ENCODE results near the gene IL6R. TPM values are rescaled to one million over a fixed set of nuclear protein-coding genes. Genes with fewer than 3 reads are reported as not detected.

The IL6R gene
- polyA plus RNA-seq, 3 donors from 2014 or later, result 0.50 to 4.2 (median 2.6) TPM

DNA sequence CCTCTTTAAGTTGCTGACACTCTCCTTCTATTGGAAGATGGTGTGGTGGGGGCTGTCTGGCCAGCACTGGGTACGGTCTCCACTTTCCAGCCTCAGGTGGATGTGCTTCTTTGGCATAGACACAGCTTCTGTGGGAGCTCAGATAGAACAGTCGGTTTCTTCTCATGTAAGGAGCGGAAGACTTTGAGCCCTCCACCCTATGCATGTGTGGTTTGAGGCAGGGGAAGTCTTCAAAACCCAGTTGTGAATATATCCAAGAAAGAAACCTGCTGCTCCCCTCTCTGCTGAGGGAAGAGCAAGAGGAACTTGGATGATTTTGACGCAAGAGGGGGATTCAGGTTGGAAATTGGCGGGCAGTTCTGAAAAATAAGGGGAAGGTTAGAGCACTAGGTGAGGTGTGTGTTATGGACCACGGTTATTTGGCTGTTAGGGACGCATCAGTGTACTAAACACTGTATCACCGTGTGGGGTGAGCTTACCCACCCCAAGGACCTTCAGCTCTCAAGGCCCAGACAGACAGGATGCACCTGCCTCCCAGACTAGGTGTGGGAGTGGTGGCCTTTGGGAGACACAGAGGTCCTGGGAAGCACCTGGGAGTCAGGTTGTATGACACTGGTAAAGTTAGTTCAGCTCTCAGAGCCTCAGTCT is 36.2 kb downstream of the IL6R start:
- peaks cover 14 to 17% of the 10 kb centered on the region in 2 donors for H3K4me1 Mint-ChIP-seq

DNA sequence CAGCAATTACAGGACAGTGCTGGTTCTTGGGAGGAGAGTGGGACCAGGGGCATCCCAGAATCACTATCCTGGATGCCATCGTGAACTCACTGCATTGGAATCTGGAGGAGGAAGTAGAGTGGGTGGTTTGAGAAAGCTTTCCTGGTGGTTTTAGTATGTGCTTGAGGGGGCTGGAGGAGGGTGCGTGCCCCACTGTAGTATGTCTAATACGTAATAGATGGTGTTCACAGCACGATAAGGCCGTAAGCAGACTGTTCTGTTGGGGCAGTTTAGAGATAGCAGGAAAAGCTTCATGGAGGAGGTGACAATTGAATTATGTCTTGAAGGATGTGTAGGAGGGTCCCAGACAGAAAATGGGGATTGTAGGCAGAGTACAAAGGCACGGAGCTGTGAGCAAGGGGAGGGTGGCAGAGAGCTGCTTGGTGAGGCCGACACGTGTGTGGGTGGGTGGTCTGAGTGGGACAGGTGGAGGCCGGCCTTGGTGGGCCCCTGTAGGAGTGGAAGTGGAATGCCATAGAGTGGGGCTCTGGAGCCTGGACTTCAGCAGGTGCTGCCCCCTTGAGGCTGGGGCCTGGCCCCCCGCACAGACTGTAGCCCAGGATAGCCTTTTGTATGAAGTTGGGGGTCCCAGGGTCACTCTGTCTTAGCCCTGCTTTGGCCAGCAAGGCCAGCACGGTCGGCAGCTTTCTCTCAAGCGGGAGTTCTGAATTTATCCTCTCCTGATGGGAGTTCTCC is 37.0 kb downstream of the IL6R start:
- no peaks in the 10 kb centered on the region for H3K9me3 Mint-ChIP-seq
- H3K4me1 Mint-ChIP-seq, result peaks cover 14 to 18% of the 10 kb centered on the region in 2 donors
- no peak for DNase-seq
- no peak overlapping the region for H3K4me3 Mint-ChIP-seq
- H3K36me3 Mint-ChIP-seq, result peaks cover 0 to 5% (median 0%) of the 10 kb centered on the region in 3 donors
- H3K27ac Mint-ChIP-seq, result peak overlapping the region in 1 of 6 donors; percentile 54
- H3K27me3 Mint-ChIP-seq (ENCODE audit: low read depth in 3 of 3), result peaks cover 6 to 16% (median 8%) of the 10 kb centered on the region in 3 donors

More for the DNA sequence above, 36.2 kb downstream of the IL6R start:
- H3K27me3 Mint-ChIP-seq (ENCODE audit: low read depth in 3 of 3), result peaks cover 6 to 16% (median 8%) of the 10 kb centered on the region in 3 donors
- peak overlapping the region in 1 of 5 donors; percentile 23 for H3K4me3 Mint-ChIP-seq
- H3K27ac Mint-ChIP-seq, result no peak overlapping the region
- DNase-seq, result no peak
- H3K36me3 Mint-ChIP-seq, result peaks cover 0 to 5% (median 0%) of the 10 kb centered on the region in 3 donors
- no peaks in the 10 kb centered on the region for H3K9me3 Mint-ChIP-seq

DNA sequence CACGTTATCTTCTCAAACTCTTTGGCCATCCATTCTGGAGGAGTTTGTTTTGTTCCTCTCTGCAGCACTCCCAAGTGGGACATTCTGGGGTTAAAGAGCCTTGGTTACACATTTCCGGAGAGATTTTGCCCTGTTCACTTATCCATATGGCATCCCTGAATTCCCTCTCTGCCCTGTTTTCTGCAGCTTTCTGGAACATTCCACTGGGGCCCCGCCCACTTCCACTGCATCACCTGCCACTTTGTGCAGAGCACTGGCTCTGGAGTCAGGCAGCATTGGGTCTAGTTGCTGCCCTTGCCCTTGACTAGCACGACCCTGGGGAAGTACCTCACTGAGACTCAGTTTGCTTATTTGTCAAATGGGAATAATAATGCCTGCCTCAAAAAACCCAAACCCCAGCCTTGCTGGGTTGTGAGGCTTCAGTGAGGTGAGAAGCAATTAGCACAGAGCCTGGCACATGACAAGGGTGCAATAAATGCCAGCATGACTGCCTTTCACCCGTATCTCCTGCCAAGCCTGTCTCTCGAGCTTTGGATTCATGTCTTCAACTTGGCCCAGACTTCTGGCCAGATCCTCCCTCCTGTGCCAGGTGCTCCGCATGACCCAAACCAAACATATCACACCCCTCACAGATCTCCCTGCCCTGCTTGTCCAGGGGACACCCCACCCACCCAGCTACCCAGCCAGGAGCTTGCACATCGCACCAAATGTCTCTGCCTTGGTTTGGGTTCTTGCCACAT is 38.3 kb downstream of the IL6R start:
- peaks cover 0 to 5% (median 0%) of the 10 kb centered on the region in 3 donors for H3K36me3 Mint-ChIP-seq

DNA sequence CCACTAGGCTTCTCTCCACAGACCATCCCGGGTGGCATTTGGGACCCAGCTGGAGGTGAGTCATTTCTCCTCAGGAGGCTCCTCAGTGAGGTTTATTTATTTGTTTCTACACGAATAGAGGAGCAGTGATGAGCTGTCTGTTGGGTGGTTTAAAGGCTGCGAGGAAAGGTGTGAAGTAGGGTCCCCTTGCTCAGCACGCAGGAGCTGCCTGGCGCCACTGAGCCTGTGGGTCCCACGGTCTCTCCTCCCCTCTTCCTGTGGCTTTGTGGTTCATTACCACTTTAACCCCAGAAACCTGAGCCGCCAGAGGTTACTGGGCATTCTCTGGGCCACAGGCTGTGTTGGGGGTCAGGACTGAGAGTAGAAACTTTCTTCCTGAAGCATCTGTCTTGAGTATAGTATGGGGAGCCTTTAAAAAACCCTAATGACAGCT is 39.9 kb downstream of the IL6R start:
- Mint-ChIP-seq H3K27me3 (ENCODE audit: low read depth in 3 of 3) (peaks cover 6 to 14% (median 8%) of the 10 kb centered on the region in 3 donors), H3K4me3 (peak overlapping the region in 4 of 5 donors; percentile 30 to 41 (median 40)), H3K36me3 (peaks cover 0 to 5% (median 0%) of the 10 kb centered on the region in 3 donors), H3K9me3 (no peaks in the 10 kb centered on the region), H3K27ac (peak overlapping the region in 1 of 6 donors; percentile 49), H3K4me1 (peaks cover 14 to 18% of the 10 kb centered on the region in 2 donors)
- peak; percentile 21 to 49 (median 30) for DNase-seq

More for the DNA sequence above, 38.3 kb downstream of the IL6R start:
- Mint-ChIP-seq H3K27me3 (ENCODE audit: low read depth in 3 of 3) (peaks cover 6 to 14% (median 8%) of the 10 kb centered on the region in 3 donors), H3K4me1 (peaks cover 14 to 18% of the 10 kb centered on the region in 2 donors), H3K27ac (no peak overlapping the region), H3K4me3 (peak overlapping the region in 1 of 5 donors; percentile 53), H3K9me3 (no peaks in the 10 kb centered on the region)
- no peak for DNase-seq

DNA sequence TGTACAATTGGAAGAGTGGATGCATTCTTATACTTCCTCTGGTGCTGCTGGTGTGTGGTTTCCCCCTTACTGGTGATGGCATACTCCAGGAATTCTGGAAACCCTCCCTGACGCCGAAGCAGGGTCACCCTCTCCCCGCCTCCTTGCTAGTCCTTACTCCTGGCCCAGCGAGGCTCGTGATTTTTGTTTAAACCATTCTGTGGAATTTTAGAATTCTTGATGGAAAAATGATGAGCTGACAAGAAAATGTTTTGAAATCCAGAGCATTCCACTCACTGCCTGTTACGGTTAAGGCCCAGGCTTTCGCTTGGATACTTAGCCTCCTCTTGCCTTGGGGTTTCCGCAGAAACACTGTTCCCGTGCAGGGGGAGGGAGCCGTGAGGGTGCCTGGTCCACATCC is 41.1 kb downstream of the IL6R start:
- Mint-ChIP-seq H3K9me3 (no peaks in the 10 kb centered on the region), H3K27me3 (ENCODE audit: low read depth in 3 of 3) (peaks cover 6 to 15% (median 14%) of the 10 kb centered on the region in 3 donors), H3K4me3 (no peak overlapping the region), H3K4me1 (peaks cover 14 to 18% of the 10 kb centered on the region in 2 donors), H3K36me3 (peaks cover 0 to 5% (median 0%) of the 10 kb centered on the region in 3 donors), H3K27ac (no peak overlapping the region)
- DNase-seq, result no peak

DNA sequence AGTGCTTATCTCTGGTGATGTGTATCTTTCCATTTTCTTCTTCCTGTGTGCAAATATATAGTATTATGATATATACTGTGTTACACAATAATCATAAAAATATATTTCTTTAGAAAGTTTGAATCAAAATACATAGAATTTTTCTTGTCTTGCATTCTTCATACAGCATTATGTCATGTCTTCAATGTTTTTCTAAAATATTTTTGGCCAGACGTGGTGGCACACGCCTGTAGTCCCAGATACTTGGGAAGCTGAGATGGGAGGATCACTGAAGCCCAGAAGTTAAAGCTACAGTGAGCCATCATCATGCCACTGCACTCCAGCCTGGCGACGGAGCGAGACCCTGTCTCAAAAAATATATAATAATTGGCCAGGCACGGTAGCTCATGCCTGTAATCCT is 41.6 kb downstream of the IL6R start:
- H3K4me1 Mint-ChIP-seq, result peaks cover 14 to 18% of the 10 kb centered on the region in 2 donors
- H3K27me3 Mint-ChIP-seq (ENCODE audit: low read depth in 3 of 3), result peaks cover 9 to 15% (median 13%) of the 10 kb centered on the region in 3 donors
- H3K27ac Mint-ChIP-seq, result no peak overlapping the region
- DNase-seq, result no peak
- no peak overlapping the region for H3K4me3 Mint-ChIP-seq
- H3K36me3 Mint-ChIP-seq, result peaks cover 0 to 4% (median 0%) of the 10 kb centered on the region in 3 donors
- H3K9me3 Mint-ChIP-seq, result no peaks in the 10 kb centered on the region

DNA sequence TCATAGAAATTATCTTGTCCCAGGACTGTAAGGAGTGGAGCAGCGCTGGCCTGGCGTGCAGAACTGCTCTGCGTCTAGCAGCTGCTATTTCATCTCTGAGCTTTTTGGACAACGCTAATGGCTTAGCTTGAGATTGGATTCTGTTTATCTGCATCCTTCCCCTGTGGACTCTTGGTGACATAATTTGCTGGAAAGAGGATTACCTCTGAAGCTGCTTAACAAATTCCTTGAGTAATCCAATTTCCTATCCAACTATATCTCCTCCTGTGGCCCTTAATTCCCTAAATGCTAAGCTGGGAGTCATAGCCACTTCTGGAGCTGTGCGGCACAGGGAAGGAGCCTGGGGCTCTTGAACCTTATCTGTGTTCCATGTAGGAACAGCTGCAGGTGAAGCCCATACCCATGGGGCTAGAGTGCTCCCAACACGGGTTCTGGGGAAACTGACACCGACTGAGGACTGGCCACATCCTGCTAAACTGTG is 43.2 kb downstream of the IL6R start:
- H3K36me3 Mint-ChIP-seq, result no peaks in the 10 kb centered on the region
- peaks cover 13 to 18% of the 10 kb centered on the region in 2 donors for H3K4me1 Mint-ChIP-seq
- H3K9me3 Mint-ChIP-seq, result no peaks in the 10 kb centered on the region
- H3K27ac Mint-ChIP-seq, result no peak overlapping the region
- no peak for DNase-seq
- no peak overlapping the region for H3K4me3 Mint-ChIP-seq
- H3K27me3 Mint-ChIP-seq (ENCODE audit: low read depth in 3 of 3), result peaks cover 8 to 13% (median 12%) of the 10 kb centered on the region in 3 donors

DNA sequence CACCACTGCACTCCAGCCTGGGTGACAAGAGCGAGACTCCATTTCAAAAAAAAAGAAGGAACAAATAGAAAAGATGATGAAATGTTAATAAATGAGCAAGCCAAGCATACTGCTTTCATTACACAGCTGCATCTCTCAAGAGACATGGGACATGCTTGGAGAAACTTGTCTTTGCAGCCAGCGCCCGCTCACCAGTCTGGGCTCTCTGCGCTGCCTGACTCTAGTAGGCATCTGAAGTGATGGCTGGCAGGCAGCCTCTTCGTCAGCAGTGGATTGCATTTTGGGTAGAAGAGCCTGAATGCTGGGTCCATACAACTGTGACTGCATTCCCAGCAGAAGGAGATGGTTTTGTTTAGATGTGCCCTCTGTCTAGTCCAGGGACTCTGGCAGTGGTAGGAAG is 48.0 kb downstream of the IL6R start:
- Mint-ChIP-seq H3K4me3 (no peak overlapping the region), H3K27me3 (ENCODE audit: low read depth in 3 of 3) (peaks cover 7 to 8% (median 8%) of the 10 kb centered on the region in 3 donors), H3K4me1 (no peaks in the 10 kb centered on the region), H3K36me3 (no peaks in the 10 kb centered on the region), H3K27ac (no peak overlapping the region), H3K9me3 (peaks cover 0 to 1% (median 0%) of the 10 kb centered on the region in 6 donors)
- no peak for DNase-seq

DNA sequence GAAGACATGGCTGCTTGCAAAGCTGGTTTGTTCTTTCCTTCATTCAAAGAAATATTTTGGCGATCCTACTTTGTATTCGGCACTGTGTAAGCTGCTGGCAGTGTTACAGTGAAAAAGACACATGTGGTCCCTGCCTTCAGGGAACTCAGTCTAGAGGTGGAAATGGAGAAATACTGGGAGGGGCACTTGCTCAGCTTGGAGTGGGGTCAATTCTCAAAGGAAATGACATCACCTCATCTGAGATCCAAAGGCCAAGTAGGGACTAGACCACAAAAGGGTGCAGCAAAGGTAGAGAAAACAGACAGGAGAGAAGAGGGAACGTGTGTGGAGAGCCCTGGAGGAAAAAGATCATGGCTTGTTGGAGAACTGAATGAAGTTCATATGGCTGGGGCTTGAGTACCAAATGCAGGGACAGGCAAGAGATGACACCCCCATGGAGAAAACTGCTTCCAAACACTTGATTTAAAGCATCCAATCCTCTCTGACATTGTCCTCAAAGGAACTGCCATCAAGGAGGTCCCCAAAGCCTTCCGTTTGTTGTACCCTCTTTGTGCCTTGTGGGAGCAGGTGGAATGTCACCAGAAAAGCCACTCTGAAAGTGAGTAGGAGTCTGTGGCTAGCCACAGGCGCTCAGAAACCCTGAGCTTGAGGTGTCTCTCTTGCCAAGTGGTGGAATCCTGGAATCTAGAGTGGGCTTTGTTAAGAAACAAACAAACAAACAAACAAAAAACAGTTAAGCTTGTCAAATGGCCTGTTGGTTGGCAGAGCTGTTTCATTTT is 48.6 kb downstream of the IL6R start:
- H3K4me3 Mint-ChIP-seq, result no peak overlapping the region
- H3K4me1 Mint-ChIP-seq, result no peaks in the 10 kb centered on the region
- no peaks in the 10 kb centered on the region for H3K36me3 Mint-ChIP-seq
- DNase-seq, result no peak
- peaks cover 8 to 9% (median 8%) of the 10 kb centered on the region in 3 donors for H3K27me3 Mint-ChIP-seq (ENCODE audit: low read depth in 3 of 3)
- H3K9me3 Mint-ChIP-seq, result peaks cover 0 to 1% (median 0%) of the 10 kb centered on the region in 6 donors
- no peak overlapping the region for H3K27ac Mint-ChIP-seq

DNA sequence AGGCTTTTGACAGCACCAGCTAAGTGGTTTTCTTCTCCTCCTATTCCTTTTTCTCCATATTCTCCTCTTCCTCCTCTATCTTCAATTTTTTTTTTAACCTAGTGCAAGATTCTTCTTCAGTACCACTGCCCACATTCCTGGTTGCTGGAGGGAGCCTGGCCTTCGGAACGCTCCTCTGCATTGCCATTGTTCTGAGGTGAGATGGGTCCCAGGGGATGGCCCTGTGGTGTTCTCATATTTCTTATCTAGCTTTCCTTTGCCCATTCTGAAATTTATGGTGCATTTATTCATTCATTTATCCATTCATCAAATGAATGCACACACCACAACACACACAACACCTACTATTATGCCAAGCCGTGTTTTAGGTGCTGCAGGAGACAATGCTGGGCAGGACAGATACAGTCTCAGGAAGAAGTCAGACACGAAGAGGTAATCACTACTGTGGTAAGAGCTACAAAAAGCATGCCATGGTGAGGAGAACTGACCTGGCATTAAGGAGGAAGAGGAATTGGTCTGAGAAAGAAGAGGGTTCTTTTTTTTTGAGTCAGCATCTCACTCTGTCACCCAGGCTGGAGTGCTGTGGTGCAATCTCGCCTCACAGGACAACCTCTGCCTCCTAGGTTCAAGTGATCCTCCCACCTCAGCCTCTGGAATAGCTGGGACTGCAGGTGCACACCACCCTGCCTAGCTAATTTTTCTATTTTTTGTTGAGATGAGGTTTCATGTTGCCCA is 49.4 kb downstream of the IL6R start:
- DNase-seq, result no peak
- Mint-ChIP-seq H3K36me3 (no peaks in the 10 kb centered on the region), H3K4me1 (no peaks in the 10 kb centered on the region), H3K9me3 (peaks cover 0 to 1% (median 0%) of the 10 kb centered on the region in 6 donors), H3K27me3 (ENCODE audit: low read depth in 3 of 3) (peaks cover 5 to 9% (median 8%) of the 10 kb centered on the region in 3 donors), H3K27ac (no peak overlapping the region), H3K4me3 (no peak overlapping the region)

DNA sequence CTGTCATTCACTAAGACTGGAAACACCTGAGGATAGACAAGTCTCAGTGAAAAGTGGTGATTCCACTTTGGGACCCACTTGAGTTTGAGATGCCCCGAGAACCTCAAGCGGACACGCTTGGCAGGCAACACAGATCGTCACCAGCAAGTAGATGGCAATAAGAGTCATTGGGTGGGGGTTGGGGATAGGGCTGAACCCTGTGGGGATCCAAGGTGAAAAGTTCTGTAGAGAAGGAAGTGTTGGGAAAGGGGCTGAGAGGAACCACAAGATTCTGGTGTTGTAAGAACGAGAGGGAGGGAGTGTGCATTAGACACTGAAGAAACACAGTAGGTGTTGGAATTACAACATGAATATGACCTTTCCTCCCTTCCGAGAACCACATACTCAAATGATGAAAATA is 51.5 kb downstream of the IL6R start:
- peaks cover 2 to 5% (median 3%) of the 10 kb centered on the region in 3 donors for H3K27me3 Mint-ChIP-seq (ENCODE audit: low read depth in 3 of 3)
- H3K4me3 Mint-ChIP-seq, result no peak overlapping the region
- H3K4me1 Mint-ChIP-seq, result no peaks in the 10 kb centered on the region
- no peaks in the 10 kb centered on the region for H3K36me3 Mint-ChIP-seq
- no peak overlapping the region for H3K27ac Mint-ChIP-seq
- DNase-seq, result no peak
- peaks cover 0 to 1% (median 0%) of the 10 kb centered on the region in 6 donors for H3K9me3 Mint-ChIP-seq

DNA sequence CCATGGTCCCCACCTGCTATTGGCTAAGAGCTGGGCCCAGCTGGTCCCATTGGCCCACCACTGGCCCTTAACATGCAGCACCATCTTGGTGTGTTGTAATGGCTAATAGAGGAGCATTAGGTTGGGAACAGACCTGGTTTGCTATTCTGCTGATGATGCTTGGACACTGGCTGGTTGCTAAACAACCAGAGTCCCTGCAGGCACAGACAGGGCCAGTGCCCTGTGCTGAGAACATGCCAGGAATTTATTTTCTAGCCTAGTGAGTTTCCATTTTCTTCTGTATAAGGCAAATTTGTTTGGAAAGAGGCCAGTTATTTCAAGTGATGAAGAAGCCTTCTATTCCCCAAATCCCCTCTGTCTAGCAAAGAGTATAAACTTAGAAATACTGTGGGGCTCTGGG is 53.9 kb downstream of the IL6R start:
- H3K27ac Mint-ChIP-seq, result no peak overlapping the region
- H3K27me3 Mint-ChIP-seq (ENCODE audit: low read depth in 3 of 3), result peaks cover 1 to 3% (median 2%) of the 10 kb centered on the region in 3 donors
- peaks cover 8 to 12% of the 10 kb centered on the region in 2 donors for H3K4me1 Mint-ChIP-seq
- no peaks in the 10 kb centered on the region for H3K36me3 Mint-ChIP-seq
- H3K9me3 Mint-ChIP-seq, result peaks cover 0 to 1% (median 0%) of the 10 kb centered on the region in 6 donors
- H3K4me3 Mint-ChIP-seq, result no peak overlapping the region
- no peak for DNase-seq
